ENCODE results near the gene SVEP1.

GRCh38 chr9:110579034-110579861 lies at the start of gene SVEP1:
- no peak for TF ChIP-seq CTCF (IDR thresholded peaks at IDR 0.05; ENCODE audit: poor library complexity)
- peak; percentile 66 for TF ChIP-seq EZH2 (IDR thresholded peaks at IDR 0.05; ENCODE audit: borderline replicate concordance)
- TF ChIP-seq EZH2phosphoT487 (IDR thresholded peaks at IDR 0.05; ENCODE audit: low read depth, severe bottlenecking, unreplicated experiment) = no peak

All from hepatocyte (in vitro differentiated cells).